GM21723 (cell line): ENCODE data around the gene ANXA6.

Source experiments
- ATAC-seq: cut with Tn5 transposase; IDR thresholded peaks from one replicate; pipeline ENCODE4 v1.9.1; 2021; ENCODE audit warnings: mild to moderate bottlenecking, moderate library complexity; ENCODE audit not compliant: unreplicated experiment

The ANXA6 gene

DNA sequence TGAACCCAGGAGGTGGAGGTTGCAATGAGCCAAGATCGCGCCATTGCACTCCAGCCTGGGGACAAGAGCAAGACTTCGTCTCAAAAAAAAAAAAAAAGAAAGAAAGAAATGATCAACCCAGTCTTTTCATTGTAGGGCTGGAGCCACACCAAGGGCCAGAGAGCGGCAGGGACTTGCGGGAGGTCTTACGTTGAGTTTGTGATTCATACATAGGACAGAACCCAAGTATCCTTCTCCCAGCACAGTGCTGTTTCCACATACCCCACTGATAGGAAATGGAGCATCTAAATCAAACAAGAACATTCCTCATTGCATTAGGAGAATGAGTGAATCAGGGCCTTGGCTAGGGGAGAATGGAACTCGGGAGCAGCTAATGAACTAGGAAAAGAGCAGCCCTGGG is 73.2 kb downstream of the ANXA6 start:
- no peak for ATAC-seq

DNA sequence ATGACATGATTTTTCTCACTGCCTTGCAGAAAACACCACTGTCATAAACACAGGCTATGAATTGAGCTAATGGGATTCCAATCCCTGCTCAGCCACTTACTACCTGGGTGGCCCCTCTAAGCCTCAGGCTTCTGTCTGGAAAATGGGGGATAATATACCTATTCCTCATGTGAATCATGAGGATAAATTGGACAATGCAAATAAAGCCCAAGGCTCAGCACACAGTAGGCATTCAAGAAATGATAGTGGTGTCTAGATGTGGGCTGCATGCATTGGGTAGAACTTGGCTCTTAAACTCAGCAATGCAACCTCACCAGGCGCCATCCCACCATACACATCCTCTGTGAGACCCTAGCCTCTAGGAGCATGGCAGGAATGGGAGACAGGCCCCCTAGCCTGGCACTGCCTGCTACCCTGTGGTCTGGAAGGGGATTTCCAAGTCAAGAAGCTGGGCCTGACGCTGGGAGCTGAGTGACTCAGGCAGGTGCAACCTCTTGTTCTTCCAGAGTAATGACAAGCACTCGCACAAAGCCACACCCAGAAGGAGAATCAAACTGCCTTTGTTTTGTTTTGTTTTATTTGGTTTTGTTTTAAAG is 74.4 kb downstream of the ANXA6 start:
- ATAC-seq: no peak

DNA sequence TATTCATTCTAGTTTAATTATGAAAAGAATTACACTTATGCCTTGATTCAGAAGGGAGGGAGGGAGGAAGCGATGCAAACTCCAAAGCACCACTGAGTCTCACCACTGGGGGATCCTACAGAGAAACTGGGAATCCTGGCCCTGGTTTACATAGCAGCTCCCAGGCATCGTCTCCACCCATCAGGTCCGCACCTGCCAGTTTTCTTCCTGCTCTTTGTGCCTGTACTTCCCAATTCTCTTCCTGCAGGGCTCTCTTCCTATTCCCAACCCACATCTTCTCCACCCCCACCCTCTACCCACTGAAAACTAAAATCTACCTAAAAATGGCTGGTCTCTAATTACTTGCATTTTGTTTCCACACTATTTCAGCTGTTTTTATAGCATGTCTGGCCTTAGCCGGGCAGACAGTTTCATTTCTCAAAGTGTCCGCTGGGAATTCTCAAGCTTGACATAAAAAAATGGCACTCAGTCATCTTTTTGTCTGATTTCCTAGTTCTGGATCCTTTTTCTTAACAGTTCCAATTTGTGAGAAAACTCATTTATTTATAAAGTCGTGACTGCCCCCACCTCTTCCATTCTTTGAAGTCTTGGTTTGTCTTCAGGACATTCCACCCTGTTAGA is 75.2 kb downstream of the ANXA6 start:
- no peak for ATAC-seq

DNA sequence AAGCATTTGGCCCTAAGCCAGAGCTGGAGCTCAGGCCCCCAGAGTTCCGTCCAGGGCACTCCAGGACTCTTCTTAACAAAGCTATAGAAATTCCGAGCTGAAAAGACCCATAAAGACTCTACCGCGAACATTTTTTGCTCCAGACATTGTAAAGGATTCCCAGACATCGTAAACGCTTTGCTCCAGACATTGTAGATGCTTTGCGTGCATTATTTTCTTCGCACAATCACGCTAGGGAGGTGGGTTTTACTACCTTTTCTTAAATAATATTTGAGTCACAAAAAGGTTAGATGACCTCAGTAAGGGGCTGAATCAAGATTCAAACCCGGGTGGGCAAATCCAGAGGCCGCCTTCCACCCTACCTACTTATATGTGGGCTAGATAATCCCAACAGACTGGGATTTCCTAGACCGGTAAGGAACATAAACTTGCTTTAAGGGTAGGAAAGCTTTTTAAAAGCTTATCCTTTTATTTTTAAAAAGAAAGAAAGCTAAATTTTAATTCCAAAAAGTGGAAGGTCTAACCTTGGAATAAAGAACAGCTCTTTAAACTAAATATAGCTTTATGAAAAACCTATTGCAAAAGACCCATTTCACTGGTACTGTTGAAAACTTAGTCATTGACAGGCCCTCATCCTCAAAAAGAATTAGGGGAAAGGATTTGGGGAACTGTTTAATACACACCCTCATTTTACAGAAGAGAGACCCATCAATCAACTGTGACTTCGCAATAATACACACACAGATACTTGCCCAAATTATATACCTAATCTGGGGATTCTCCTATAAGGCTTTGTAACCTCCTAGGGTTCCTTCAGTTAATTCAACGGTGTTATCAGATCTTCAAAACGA is 75.9 kb downstream of the ANXA6 start:
- no peak for ATAC-seq

DNA sequence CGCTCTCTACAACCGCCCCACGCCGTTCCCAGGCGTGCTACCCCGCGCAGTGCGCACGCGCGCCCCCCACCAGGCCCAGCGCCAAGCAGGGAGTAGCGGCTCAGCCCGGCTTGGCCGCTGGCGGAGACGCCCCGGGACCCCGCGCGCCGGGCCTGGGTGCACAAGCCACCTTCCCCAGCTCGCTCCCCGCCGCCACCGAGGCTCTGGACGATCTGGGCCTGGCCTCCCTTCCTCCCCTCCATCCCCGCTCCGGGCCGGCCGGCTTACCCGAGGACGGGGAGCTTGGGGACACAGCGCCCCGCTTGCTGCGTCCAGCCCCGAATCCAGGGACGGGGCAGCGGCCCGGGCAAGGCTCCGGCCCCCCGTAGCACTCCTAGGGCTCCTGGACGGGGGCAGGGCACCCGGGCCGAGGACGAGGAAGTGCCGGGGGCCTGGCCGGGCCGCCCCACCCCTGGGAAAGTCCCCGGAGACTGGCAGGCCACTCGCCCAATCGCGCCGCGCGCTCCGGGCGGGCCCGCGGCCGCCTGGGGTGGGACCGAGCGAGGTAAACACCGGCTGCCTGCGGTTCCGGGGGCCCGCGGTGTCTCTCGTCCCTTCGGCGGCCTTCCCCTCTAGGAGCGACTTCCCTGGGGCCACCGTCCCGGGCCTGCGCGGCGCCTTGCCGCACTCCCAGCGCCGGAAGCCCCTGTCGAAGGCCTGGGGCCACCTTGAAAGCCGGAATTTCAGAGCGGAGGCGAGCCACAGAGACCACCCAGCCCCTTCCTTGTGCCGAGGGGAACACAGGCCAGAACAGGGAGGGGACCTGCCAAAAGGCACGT is 76.8 kb downstream of the ANXA6 start, which contains the start of gene TNIP1:
TSS of gene TNIP1 (minus strand) at position 422 of the 818 bp plus-strand sequence. CDS start 15,939 bp downstream, outside the sequence.
- peak; percentile 72 for ATAC-seq

DNA sequence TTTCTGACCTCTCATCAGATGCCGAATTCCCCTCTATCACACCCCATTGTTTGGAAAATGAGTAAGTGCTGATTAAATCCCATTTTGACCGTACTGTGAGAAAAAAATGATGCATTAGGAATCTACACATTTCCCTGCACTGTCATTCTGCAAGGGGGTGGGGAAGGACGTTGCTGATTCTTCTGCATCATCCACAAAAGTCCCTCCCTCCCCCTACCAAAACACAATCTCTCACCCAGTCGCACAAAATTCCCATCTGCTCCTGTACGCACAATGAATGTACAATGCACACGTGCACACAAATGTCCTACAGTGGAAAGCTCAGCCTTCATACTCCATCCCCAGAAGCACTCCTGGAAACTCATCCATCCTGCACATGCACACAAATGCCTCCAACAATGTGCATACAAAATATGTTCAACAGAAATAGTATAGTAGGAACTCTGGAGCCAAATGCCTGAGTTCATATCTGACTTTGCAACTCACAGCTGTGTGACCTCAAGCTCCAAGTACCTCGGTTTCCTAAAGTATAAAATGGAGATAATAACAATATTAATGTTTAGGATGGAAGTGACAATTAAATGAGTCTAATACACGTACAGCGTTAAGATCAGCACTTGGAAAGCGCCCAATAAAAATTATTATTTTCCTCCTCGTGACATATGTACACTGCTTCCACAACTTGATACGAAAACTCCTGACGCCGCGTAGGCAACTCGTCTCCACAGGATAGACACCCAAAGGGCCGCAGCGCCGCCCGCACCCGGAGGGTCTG is 77.6 kb downstream of the ANXA6 start:
- ATAC-seq: no peak

DNA sequence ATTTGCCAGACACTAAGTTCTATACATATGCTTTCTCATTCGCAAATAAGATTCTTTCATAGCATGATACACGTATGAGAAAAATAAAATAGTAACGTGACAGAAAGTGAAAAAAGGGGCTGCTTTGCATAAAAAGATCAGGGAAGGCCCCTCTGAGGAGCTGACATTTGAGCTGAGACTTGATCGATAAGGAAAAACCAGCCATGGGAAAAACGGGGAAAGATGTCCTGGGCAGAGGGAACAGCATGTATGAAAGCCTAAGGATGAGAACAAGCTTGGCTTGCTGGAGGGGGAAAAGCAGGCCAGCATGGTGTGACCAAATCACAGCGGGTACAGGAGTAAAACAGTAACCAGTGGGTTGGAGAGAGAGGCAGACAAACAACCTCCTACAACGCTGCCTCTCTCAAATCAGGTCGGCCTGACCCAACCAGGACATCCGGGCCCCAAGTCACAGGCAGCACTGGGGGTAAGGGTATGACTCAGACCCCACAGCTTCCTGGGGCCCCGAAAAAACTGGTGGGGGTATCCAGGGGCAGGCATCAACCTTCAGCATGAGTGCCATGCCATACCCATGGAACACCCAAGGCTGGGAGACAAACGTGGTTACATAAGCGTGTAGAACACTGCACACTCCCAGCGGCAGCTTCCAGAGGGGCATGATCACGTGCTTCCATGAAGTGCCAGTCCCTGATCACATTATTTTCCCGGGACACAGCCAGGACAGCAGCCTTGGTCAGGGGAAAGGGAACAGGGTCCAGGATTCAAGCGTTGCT is 78.9 kb downstream of the ANXA6 start:
- ATAC-seq: peak; percentile 52

DNA sequence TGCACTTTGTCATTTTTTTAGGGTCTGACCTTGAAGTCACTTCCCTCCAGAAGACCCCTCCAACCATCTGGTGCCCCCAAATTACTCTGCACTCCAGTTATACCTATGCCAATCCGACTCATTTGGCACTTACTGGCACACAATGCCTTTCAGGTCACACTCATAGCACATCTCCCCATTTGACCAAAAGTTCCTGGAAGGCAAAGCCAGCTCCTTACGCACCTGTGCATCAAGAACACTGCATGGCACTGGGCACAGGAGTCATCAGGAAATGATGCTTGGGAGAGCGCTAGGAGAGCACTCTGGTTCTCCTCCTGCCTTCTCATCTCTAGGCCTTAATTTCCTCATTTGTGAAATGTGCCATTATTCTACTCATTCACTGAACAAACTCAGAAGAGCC is 79.6 kb downstream of the ANXA6 start:
- no peak for ATAC-seq

DNA sequence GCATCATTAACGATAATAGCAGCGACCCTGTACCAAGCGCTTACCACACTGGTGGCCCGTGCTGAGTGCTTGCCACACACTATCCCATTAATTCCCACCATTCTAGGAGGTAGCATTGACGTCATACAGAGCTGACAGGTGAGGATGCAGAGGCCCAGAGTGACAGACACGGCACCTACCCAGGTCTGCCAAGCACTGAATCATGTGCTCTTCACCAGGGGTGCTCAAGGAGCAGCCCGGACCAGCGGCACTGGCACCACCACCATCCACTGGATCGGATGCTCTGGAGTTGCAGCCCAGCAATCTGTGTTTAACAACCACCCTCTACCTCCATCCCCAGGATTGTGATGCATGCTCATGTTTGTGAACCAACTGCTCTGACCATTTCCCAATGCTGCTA is 80.2 kb downstream of the ANXA6 start:
- ATAC-seq: no peak

DNA sequence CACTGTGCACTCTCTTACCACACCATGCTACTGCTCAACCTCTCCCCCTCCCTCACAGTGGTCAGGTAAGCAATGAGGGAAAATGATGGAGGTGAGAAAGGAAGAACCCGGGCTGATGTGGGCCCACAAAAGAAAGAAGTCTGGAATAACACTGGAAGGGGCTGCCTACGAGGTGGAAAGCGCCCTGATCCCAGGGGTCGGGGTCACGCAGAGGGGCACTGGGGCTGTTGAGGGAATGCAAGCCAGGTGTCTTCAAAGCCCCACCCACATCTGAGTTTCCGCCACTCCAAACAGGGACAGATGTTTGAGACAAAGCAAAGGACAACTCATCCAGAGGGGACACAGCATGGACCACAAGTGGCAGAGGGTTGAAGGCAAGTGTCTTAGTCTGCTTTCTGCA is 81.0 kb downstream of the ANXA6 start:
- no peak for ATAC-seq

DNA sequence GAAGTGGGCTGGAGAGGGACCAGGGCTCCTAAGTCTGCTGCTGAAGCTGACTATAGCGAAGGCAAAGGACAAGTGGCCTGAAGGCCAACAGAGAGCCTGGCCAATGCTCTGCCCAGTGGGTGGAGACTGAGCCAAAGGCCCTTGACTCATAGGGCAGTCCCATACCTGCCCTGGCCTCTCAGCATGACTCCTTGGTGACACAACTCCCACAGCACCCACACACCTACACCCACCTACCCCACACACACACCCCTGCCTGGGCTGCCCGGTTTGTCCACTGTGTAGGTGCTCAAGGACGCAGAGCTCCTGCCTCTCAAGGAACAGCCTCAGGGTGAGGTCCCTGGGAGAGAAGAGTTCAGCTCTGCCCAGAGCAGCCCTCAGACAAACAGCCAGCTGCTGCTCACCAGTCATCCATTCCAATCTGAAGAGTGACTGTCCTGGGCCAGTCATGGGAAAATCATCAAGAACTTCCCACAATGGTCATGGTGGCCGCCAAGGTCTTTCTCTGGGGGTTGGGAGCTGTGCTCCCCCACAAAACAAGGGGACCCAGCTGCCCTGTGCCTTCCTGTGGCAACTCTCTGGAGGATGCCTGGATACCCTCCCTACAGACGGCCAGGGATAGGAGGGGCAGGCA is 81.8 kb downstream of the ANXA6 start:
- ATAC-seq: no peak

DNA sequence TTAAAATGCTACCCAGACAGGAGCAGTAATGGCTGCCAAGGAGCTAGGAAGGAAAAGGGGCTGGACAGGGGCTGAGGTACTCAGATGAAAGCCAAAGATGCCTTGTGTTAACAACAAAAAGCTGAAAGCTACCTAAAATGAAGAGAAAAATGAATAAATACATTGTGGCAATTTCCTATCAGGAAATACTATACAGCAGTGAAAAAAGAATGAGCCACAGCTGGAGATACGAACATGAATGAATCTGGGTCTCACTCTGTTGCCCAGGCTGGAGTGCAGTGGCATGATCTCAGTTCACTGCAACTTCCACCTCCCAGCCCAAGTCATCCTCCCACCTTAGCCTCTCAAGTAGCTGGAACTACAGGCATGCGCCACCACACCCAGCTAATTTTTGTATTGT is 83.0 kb downstream of the ANXA6 start:
- no peak for ATAC-seq

DNA sequence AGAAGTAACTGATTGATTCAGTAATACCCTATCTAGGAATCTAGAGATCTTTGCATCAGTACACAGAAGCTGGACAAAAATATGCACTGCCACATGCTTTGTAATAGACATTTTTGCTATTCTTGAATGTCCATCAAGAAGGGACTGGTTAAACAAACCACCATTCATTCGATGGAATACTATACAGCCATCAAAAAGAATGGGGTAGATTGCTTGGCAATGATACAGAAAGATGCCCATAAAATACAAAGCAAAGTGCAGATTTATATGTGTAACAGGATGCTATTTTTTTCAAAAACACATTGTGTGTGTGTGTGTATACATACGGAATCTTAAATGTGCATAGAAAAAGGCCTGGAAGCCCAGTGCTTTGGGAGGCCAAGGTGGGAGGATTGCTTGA is 84.3 kb downstream of the ANXA6 start:
- ATAC-seq: no peak

DNA sequence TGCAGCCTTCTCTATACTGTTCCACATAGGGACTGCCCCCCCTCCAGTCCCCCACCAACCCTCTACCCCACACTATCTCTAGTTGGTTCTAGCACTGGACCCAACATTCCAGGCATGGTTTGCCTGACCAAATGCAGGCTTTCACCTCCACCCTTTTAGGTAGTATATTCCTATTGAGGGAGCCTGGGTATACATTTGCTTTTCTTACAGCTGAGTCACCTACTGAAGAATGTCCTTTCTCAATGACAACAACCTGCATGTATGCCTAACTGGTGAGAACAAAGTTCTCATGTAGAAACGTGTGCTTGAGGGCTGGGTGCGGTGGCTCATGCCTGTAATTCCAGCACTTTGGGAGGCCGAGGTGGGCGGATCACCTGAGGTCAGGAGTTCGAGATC is 85.0 kb downstream of the ANXA6 start:
- no peak for ATAC-seq

DNA sequence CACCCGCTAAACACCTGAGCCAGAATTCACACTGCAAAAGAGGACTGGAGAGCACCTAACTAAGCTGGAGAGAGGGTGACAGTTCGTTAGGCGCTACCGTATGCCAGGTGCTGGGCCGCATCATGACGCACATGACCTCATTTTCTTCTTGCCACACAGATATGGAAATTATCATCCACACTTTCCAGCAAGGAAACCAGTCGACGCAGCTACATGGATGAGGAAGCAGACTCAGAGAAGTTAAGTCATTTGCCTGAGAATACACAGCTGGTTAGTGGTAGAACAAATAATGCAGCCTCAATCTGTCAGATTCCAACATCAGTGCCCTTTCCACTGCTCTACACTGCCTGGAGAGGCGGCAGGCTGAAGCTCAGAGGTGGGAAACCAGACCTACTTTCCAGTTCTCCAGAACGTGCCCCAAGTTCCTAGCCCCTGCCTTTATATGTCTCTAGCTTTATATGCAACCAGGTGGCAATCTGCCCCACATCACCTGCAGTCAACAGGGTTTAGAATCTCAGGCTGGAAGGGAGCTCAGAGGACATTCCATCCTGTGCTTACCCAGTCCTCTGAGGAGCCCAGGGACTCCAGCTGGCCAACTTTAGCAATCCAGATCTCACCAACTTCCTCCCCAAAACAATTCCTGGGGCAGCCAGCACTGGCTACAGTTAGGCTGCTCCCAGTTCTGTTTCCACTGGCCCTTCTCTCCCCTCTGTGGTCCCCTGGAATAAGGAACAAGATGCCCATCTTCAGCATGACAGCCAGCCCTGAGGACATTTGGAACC is 85.5 kb downstream of the ANXA6 start:
- no peak for ATAC-seq

DNA sequence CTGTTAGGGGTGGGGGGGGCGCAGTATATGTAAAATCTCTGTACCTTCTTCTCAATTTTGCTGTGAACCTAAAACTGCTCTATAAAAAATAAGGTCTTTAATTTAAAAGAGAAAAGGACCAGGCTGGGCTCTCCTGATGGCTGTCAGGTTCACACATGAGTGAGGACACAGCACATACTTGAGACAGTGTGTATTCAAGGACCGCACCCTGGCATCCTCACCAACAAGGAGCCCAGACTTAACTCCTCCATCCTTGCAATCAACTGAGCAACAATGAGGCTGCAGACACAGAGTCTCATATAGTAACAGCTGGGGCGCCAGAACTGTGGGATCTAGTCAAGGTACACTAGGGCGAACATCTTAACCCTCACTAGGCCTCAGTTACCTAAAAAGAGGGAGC is 86.6 kb downstream of the ANXA6 start:
- ATAC-seq: no peak

DNA sequence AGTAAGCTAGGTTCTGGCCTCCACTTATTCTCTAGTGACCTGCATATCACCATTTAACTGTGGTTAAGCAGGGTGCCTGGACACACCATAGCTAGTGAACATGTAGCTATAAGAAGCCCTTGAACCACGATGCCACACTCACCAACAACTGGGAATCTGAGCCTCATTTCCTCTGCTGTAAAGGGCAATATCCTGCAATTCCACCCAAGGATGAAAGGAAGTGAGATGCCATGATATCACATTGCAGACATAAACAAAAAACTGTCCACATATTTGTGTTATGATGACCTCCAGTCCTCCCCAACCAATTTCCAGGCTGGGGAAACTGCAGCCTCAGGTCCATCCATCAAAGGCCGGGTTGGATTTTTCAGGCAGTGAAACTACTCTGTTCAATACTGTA is 87.1 kb downstream of the ANXA6 start:
- ATAC-seq: no peak

DNA sequence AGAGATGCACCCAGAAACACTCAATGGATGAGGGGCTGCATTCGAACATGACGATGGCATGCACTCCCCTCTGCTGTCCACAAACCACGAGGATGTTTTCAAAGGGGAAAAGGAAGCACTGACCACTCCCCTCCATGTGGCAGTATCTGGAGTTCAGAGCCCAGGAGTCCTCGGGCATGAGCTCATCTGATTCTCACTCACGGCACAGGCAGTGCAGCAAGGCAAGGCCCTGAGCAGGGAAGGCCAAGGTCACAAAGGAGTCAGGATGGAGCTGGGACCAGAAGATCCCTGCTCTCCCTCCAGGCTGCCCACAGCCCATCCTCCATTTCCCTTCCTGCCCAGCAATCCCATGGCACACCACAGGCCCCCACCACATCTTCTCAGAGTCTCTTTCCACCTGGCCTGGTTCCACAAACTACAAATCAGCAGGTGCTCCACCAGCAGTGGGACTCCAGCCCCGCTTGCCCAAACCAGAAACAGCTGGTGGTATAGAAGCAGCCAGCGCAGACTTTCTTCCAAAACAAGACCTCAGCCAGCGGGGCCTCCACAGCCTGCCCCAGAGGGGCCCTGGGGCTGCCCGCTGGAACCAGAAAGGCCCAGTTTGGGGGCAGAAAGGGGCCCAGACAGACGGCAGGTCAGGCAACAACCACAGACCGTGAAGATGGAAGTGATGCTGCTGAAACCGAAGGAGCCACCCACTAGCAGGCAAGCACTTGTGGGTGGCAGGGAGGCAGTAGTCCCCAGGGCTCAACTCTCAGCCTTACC is 89.0 kb downstream of the ANXA6 start:
- ATAC-seq: peak; percentile 67
